Epithelial cell of esophagus (primary cell): ENCODE data around the gene B9D2.

ENCODE experiments used
- DNase-seq: peaks from one replicate; pipeline ENCODE4 v3.0.0; 2010; ENCODE audit warnings: low read depth
- H3K4me3 ChIP-seq: 2 replicates; pipeline ENCODE4 v1.5.1; 2011; ENCODE audit warnings: mild to moderate bottlenecking, low read length, control low read depth
- CTCF ChIP-seq: IDR thresholded peaks from 2 replicates; pipeline ENCODE4 v1.5.1; 2011; ENCODE audit warnings: low read depth, mild to moderate bottlenecking, low read length, control low read depth, inconsistent platforms; ENCODE audit not compliant: insufficient read depth; ENCODE audit errors: missing control alignments

Gene B9D2

GRCh38 chr19:41324231-41324702 lies 39.7 kb downstream of the B9D2 start:
- no peak overlapping the region for H3K4me3 ChIP-seq
- no peak for TF ChIP-seq CTCF
- no peak for DNase-seq

GRCh38 chr19:41323430-41324125 lies 40.4 kb downstream of the B9D2 start:
- DNase-seq = peak; percentile 70
- TF ChIP-seq CTCF = no peak
- H3K4me3 ChIP-seq = no peak overlapping the region

GRCh38 chr19:41323023-41323422 lies 40.9 kb downstream of the B9D2 start:
- DNase-seq = no peak
- no peak overlapping the region for H3K4me3 ChIP-seq
- TF ChIP-seq CTCF = no peak

GRCh38 chr19:41322451-41322850 lies 41.5 kb downstream of the B9D2 start:
- no peak overlapping the region for H3K4me3 ChIP-seq
- TF ChIP-seq CTCF = no peak
- no peak for DNase-seq

GRCh38 chr19:41321600-41322270 lies 42.2 kb downstream of the B9D2 start:
- DNase-seq = peak; percentile 20
- H3K4me3 ChIP-seq = no peak overlapping the region
- peak; percentile 13 for TF ChIP-seq CTCF

GRCh38 chr19:41321204-41321599 lies 42.7 kb downstream of the B9D2 start:
- H3K4me3 ChIP-seq = no peak overlapping the region
- no peak for DNase-seq
- no peak for TF ChIP-seq CTCF
